ENCODE measurements around the gene VTCN1.
"Not testable (repeated sequence)": the region's sequence is repeated elsewhere in the genome, so short reads cannot be mapped to it uniquely, and the experiment has no call there.

Gene VTCN1

GRCh38 chr1:117167402-117167801 lies 43.3 kb downstream of the VTCN1 start:
- DNase-seq (ENCODE audit: low spot score) (no peak), FAIRE-seq (no peak)

GRCh38 chr1:117166076-117166475 lies 44.7 kb downstream of the VTCN1 start:
- DNase-seq (ENCODE audit: low spot score) (no peak), FAIRE-seq (no peak)

GRCh38 chr1:117164209-117164608 lies 46.5 kb downstream of the VTCN1 start:
- DNase-seq (ENCODE audit: low spot score) (no peak), FAIRE-seq (no peak)

GRCh38 chr1:117162816-117163215 lies 47.9 kb downstream of the VTCN1 start:
- no peak for FAIRE-seq
- no peak for DNase-seq (ENCODE audit: low spot score)

GRCh38 chr1:117161887-117162286 lies 48.8 kb downstream of the VTCN1 start:
- DNase-seq (ENCODE audit: low spot score) = no peak
- FAIRE-seq = no peak

- DNase-seq (ENCODE audit: low spot score); FAIRE-seq: not testable (repeated sequence)
Measured at GRCh38 chr1:117151305-117151704, 59.4 kb downstream of the VTCN1 start.

- FAIRE-seq (no peak), DNase-seq (ENCODE audit: low spot score) (no peak)
Measured at GRCh38 chr1:117150316-117150715, 60.4 kb downstream of the VTCN1 start.

- FAIRE-seq (no peak), DNase-seq (ENCODE audit: low spot score) (no peak)
Measured at GRCh38 chr1:117147856-117148588, 62.7 kb downstream of the VTCN1 start.

- FAIRE-seq = peak; percentile 61
- no peak for DNase-seq (ENCODE audit: low spot score)
Measured at GRCh38 chr1:117147341-117147831, 63.3 kb downstream of the VTCN1 start.

GRCh38 chr1:117146575-117147340 lies 64.0 kb downstream of the VTCN1 start:
- DNase-seq (ENCODE audit: low spot score) (peak; percentile 64), FAIRE-seq (no peak)

- no peak for DNase-seq (ENCODE audit: low spot score)
- FAIRE-seq = no peak
Measured at GRCh38 chr1:117146072-117146471, 64.7 kb downstream of the VTCN1 start.

GRCh38 chr1:117143871-117144270 lies 66.9 kb downstream of the VTCN1 start:
- FAIRE-seq (no peak), DNase-seq (ENCODE audit: low spot score) (no peak)

GRCh38 chr1:117143172-117143571 lies 67.6 kb downstream of the VTCN1 start:
- FAIRE-seq (no peak), DNase-seq (ENCODE audit: low spot score) (no peak)

- no peak for FAIRE-seq
- DNase-seq (ENCODE audit: low spot score) = no peak
Measured at GRCh38 chr1:117142200-117142599, 68.5 kb downstream of the VTCN1 start.

GRCh38 chr1:117138561-117138960 lies 72.2 kb downstream of the VTCN1 start:
- FAIRE-seq (no peak), DNase-seq (ENCODE audit: low spot score) (no peak)

GRCh38 chr1:117138106-117138505 lies 72.6 kb downstream of the VTCN1 start:
- DNase-seq (ENCODE audit: low spot score) (no peak), FAIRE-seq (no peak)

GRCh38 chr1:117137281-117137855 lies 73.4 kb downstream of the VTCN1 start:
- DNase-seq (ENCODE audit: low spot score) (no peak), FAIRE-seq (no peak)

- DNase-seq (ENCODE audit: low spot score) = no peak
- FAIRE-seq = no peak
Measured at GRCh38 chr1:117136749-117137148, 74.0 kb downstream of the VTCN1 start.

- DNase-seq (ENCODE audit: low spot score) (no peak), FAIRE-seq (no peak)
Measured at GRCh38 chr1:117135329-117135728, 75.4 kb downstream of the VTCN1 start.

- no peak for FAIRE-seq
Measured at GRCh38 chr1:117130526-117130925, 80.2 kb downstream of the VTCN1 start.

GRCh38 chr1:117128323-117129079 lies 82.2 kb downstream of the VTCN1 start:
- DNase-seq (ENCODE audit: low spot score) = peak; percentile 54
- no peak for FAIRE-seq

More at GRCh38 chr1:117130526-117130925, 80.2 kb downstream of the VTCN1 start:
- no peak for DNase-seq (ENCODE audit: low spot score)
